IPS-18c (cell line): ENCODE measurements around the gene STRIP2.
"Not testable (repeated sequence)": the region's sequence is repeated elsewhere in the genome, so short reads cannot be mapped to it uniquely, and the experiment has no call there.

Experiments
- H3K4me3 ChIP-seq: 2 replicates; pipeline ENCODE4 v1.7.0; 2013; ENCODE audit warnings: low read depth, mild to moderate bottlenecking, low read length, moderate library complexity; ENCODE audit not compliant: insufficient read depth
- H3K9me3 ChIP-seq: one replicate; pipeline ENCODE4 v1.6.1; 2013; ENCODE audit warnings: mild to moderate bottlenecking, low read length, moderate library complexity; ENCODE audit not compliant: control insufficient read depth, insufficient read depth

STRIP2 gene

GRCh38 chr7:129531721-129532120, 97.5 kb downstream of the STRIP2 start:
- Histone ChIP-seq H3K9me3 (no peaks in the 10 kb centered on the region), H3K4me3 (no peak overlapping the region)

- H3K9me3 ChIP-seq, result no peaks in the 10 kb centered on the region
- no peak overlapping the region for H3K4me3 ChIP-seq
These were observed 98.1 kb downstream of the STRIP2 start for GRCh38 chr7:129532375-129532774.

GRCh38 chr7:129534558-129535274, 100.5 kb downstream of the STRIP2 start:
- not testable (repeated sequence) for H3K9me3 ChIP-seq, H3K4me3 ChIP-seq

GRCh38 chr7:129535896-129536295, 101.7 kb downstream of the STRIP2 start:
- H3K4me3 ChIP-seq, result no peak overlapping the region
- no peaks in the 10 kb centered on the region for H3K9me3 ChIP-seq

GRCh38 chr7:129536323-129536722, 102.1 kb downstream of the STRIP2 start:
- H3K9me3 ChIP-seq, result no peaks in the 10 kb centered on the region

More at GRCh38 chr7:129536323-129536722, 102.1 kb downstream of the STRIP2 start:
- no peak overlapping the region for H3K4me3 ChIP-seq
